Urinary bladder (tissue), 4 donors: ENCODE results near the gene HLA-DOA. TPM values are rescaled to one million over a fixed set of nuclear protein-coding genes. Genes with fewer than 3 reads are reported as not detected.

Source experiments
- DNase-seq: peaks from one replicate; pipeline ENCODE4 v3.0.0-alpha.2; 2015; ENCODE audit errors: extremely low spot score
- H3K27ac ChIP-seq: one replicate; pipeline ENCODE4 v1.5.1; 2013; ENCODE audit warnings: low read depth, mild to moderate bottlenecking, moderate library complexity
- H3K36me3 ChIP-seq: one replicate; pipeline ENCODE4 v1.6.1; 2013; ENCODE audit warnings: mild to moderate bottlenecking, moderate library complexity; ENCODE audit not compliant: insufficient read depth
- H3K4me1 ChIP-seq: one replicate; pipeline ENCODE4 v1.6.1; 2013; ENCODE audit warnings: mild to moderate bottlenecking, moderate library complexity; ENCODE audit not compliant: insufficient read depth
- H3K4me3 ChIP-seq: one replicate; pipeline ENCODE4 v1.5.1; 2013; ENCODE audit warnings: low read depth, low read length
- WGBS: extraction: QIAGEN DNeasy Blood & Tissue Kit; methylation state at CpG from one replicate; pipeline ENCODE4 v1.1.7; 2013; 5-methylcytosine and 5-hydroxymethylcytosine counted together
- polyA plus RNA-seq: library from polyadenylated mRNA; stranded (reverse); fragments of 200-250 nt; gene quantifications from one replicate; pipeline ENCODE4 v1.2.3, GENCODE V29; 2013
- total RNA-seq: library from RNA; depleted of rRNA; stranded (reverse); fragments of >200 nt; gene quantifications from one replicate; pipeline ENCODE4 v1.2.3, GENCODE V29; 2014
- donor health status: healthy with polysubstance abuse.
- donor health status: healthy.

Gene HLA-DOA
- total and polyA plus RNA-seq, 2 donors: 2.7 to 5.7 TPM

GRCh38 chr6:32979720-32980487 lies 29.5 kb downstream of the HLA-DOA start:
- Histone ChIP-seq H3K4me1 (no peaks in the 10 kb centered on the region), H3K27ac (no peak overlapping the region), H3K36me3 (peaks cover 15% of the 10 kb centered on the region), H3K4me3 (no peak overlapping the region)
- DNase-seq: no peak
- 85% methylated on average over 12 of the region's 12 CpGs for WGBS

GRCh38 chr6:32977953-32978324 lies 31.5 kb downstream of the HLA-DOA start:
- Histone ChIP-seq H3K27ac (no peak overlapping the region), H3K4me3 (no peak overlapping the region), H3K36me3 (peaks cover 21% of the 10 kb centered on the region), H3K4me1 (no peaks in the 10 kb centered on the region)
- 58% methylated on average over 7 of the region's 7 CpGs for WGBS
- DNase-seq: no peak

GRCh38 chr6:32977272-32977952 lies 32.0 kb downstream of the HLA-DOA start:
- no peak overlapping the region for H3K4me3 ChIP-seq
- no peak for DNase-seq
- no peak overlapping the region for H3K27ac ChIP-seq
- H3K4me1 ChIP-seq: no peaks in the 10 kb centered on the region
- 68% methylated on average over 10 of the region's 10 CpGs for WGBS
- H3K36me3 ChIP-seq: peaks cover 25% of the 10 kb centered on the region

- 78% methylated on average over 7 of the region's 7 CpGs for WGBS
- Histone ChIP-seq H3K4me1 (no peaks in the 10 kb centered on the region), H3K36me3 (peaks cover 27% of the 10 kb centered on the region), H3K27ac (no peak overlapping the region), H3K4me3 (no peak overlapping the region)
- no peak for DNase-seq
Observed at GRCh38 chr6:32976334-32977069, 32.9 kb downstream of the HLA-DOA start.

- DNase-seq: no peak
- no peak overlapping the region for H3K4me3 ChIP-seq
- no peak overlapping the region for H3K27ac ChIP-seq
- 59% methylated on average over 2 of the region's 2 CpGs for WGBS
- peaks cover 27% of the 10 kb centered on the region for H3K36me3 ChIP-seq
- no peaks in the 10 kb centered on the region for H3K4me1 ChIP-seq
Observed at GRCh38 chr6:32975886-32976285, 33.5 kb downstream of the HLA-DOA start.

GRCh38 chr6:32974541-32975308 lies 34.7 kb downstream of the HLA-DOA start:
- H3K4me1 ChIP-seq: no peaks in the 10 kb centered on the region
- no peak overlapping the region for H3K27ac ChIP-seq
- peaks cover 20% of the 10 kb centered on the region for H3K36me3 ChIP-seq
- WGBS: 6% methylated on average over 14 of the region's 14 CpGs
- no peak for DNase-seq
- peak overlapping the region; percentile 94 for H3K4me3 ChIP-seq

GRCh38 chr6:32974016-32974333 lies 35.4 kb downstream of the HLA-DOA start:
- H3K4me1 ChIP-seq: no peaks in the 10 kb centered on the region
- H3K27ac ChIP-seq: no peak overlapping the region
- H3K36me3 ChIP-seq: peaks cover 18% of the 10 kb centered on the region
- WGBS: 1% methylated on average over 4 of the region's 4 CpGs
- peak overlapping the region; percentile 94 for H3K4me3 ChIP-seq
- DNase-seq: no peak

- H3K36me3 ChIP-seq: peaks cover 18% of the 10 kb centered on the region
- H3K4me3 ChIP-seq: peak overlapping the region; percentile 94
- no peak for DNase-seq
- under 1% methylated on average over 23 of the region's 23 CpGs for WGBS
- H3K27ac ChIP-seq: peak overlapping the region; percentile 72
- H3K4me1 ChIP-seq: no peaks in the 10 kb centered on the region
Observed at GRCh38 chr6:32973144-32974015, 36.0 kb downstream of the HLA-DOA start.

GRCh38 chr6:32972353-32973143 lies 36.8 kb downstream of the HLA-DOA start:
- peak overlapping the region; percentile 94 for H3K4me3 ChIP-seq
- H3K4me1 ChIP-seq: no peaks in the 10 kb centered on the region
- DNase-seq: no peak
- peak overlapping the region; percentile 72 for H3K27ac ChIP-seq
- peaks cover 18% of the 10 kb centered on the region for H3K36me3 ChIP-seq
- under 1% methylated on average over 70 of the region's 70 CpGs for WGBS

- Histone ChIP-seq H3K27ac (peak overlapping the region; percentile 100), H3K4me3 (peak overlapping the region; percentile 94), H3K4me1 (no peaks in the 10 kb centered on the region), H3K36me3 (peaks cover 14% of the 10 kb centered on the region)
- WGBS: under 1% methylated on average over 58 of the region's 58 CpGs
- peak; percentile 100 for DNase-seq
Observed at GRCh38 chr6:32971581-32972352, 37.6 kb downstream of the HLA-DOA start.

GRCh38 chr6:32971242-32971580 lies 38.2 kb downstream of the HLA-DOA start:
- no peak for DNase-seq
- under 1% methylated on average over 15 of the region's 15 CpGs for WGBS
- peaks cover 13% of the 10 kb centered on the region for H3K36me3 ChIP-seq
- peak overlapping the region; percentile 100 for H3K27ac ChIP-seq
- H3K4me1 ChIP-seq: no peaks in the 10 kb centered on the region
- H3K4me3 ChIP-seq: peak overlapping the region; percentile 76
